Right lung (tissue), 5 donors: ENCODE results near the gene DENND1A. TPM values are rescaled to one million over a fixed set of nuclear protein-coding genes. Genes with fewer than 3 reads are reported as not detected.
"Not testable (repeated sequence)": the region's sequence is repeated elsewhere in the genome, so short reads cannot be mapped to it uniquely, and the experiment has no call there.

Source experiments
- DNase-seq, 2 donors: peaks; one replicate each; pipeline ENCODE4 v3.0.0-alpha.2; 2013
- polyA plus RNA-seq, 5 donors: library from polyadenylated mRNA; unstranded; fragments of 120-200 nt; gene quantifications; one replicate each; pipeline versions ENCODE4 v1.2.1 to v1.2.3, GENCODE V29; 2013; ENCODE audit warnings: inconsistent platforms in 1 of 5, low replicate concordance in 1 of 5; ENCODE audit not compliant: insufficient read length in 5 of 5, insufficient read depth in 1 of 5

Gene DENND1A
- polyA plus RNA-seq, 5 donors = 7.2 to 9.6 (median 8.9) TPM

DNA sequence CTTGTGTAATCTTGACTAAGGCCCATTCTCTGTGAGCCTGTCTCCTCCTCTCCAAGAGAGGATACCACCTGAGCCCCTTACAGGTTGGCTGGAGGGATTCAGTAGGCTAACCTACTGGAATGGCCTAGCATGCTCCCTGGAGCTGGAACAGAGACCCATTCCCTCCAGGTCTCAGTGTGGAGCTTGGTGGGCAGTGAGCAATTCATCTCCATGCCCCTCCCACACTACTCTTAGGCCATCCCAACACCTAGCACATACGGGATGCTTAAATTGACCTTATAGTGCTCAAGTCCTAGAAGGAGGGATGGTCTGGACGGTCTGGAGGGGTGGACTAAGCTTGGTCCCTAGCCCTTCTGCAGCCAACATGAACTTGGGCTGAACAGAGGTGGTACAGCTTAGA, 498.3 kb downstream of the DENND1A start:
- no peak for DNase-seq

- DNase-seq = not testable (repeated sequence)
Observed at GRCh38 chr9:123428450-123428849, 501.5 kb downstream of the DENND1A start.

GRCh38 chr9:123426406-123426805, 503.5 kb downstream of the DENND1A start:
- DNase-seq = no peak

DNA sequence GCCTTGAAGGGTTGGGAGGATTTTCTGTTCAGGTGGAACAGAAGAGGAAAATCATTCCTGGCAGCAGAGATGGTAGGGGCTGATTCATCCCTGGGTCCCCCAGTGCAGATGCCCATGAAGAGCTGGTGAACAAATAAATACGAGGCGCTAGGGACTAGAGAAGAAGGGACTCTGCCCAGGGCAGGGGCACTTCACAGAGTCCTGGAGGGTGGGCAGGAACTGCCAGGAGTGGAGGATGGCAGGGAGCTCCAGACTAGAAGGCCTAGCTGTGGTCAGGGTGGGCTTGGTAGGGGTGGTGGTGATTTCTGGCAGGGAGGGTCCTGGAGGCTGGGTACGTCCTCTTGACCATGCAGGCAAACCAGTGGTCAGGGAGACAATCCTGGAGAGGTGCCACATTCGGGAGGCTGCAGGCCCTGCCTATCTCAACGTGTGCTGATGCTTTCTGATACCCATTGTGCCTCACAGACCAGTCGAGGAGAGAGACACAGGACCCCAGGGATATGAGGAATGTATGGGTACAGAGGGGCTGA, 504.0 kb downstream of the DENND1A start:
- DNase-seq = no peak

DNA sequence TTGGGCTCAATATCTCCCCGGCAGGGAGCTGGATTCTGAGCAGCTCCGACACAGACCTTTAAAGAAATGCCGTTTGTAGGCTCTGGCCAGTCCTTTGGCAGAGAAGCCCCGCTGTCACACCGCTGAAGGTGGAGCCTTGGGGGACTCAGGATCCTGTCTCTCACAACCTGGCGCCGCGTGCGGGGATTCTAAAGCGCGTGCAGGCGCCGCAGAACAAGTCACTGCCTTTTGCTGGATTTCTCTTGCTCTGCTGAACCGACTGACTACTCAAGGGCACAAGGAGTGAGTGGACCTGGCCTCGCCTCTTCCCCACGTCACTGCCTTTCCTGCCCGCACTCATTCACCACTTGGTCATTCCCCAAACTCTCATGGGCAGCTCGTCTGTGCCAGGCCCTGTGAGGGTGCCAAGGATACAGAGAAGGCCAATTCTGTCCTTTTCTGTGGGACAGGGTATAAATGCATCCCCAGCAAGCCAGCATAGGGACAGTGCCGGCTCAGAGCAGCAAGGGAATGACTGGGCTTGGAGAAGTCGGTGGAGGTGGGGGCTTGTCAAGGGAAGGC, 504.6 kb downstream of the DENND1A start:
- DNase-seq = no peak

DNA sequence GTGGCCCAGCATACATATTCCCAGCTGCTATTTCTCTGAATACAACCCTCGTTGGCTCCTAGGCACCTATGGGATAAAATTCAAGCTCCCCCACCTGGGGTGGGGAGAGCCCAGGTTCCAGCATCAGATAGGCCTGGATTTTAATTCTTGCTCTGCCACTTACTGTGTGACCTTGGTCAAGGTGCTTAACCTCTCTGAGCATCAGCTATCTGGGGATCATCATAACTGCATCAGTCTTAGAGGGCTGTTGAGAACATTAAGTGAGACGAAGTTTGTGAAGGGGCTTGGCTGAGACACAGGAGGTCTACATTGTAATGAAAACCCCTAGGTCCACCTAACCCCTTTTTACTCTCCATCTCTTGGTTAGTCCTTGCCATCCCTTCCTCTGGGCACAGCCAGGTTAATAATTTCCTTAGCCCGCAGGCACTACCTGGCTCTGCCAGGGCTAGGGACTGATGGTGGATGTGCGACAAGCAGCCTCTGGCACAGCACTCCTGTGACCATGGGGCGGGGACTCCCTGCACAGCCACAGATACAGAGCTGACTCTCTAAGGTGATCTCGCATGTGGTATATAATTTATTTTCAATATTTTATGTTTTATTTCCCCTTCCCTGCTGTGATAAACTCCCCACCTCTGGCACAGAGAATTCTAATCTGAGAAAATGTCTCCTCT, 505.2 kb downstream of the DENND1A start:
- no peak for DNase-seq

DNA sequence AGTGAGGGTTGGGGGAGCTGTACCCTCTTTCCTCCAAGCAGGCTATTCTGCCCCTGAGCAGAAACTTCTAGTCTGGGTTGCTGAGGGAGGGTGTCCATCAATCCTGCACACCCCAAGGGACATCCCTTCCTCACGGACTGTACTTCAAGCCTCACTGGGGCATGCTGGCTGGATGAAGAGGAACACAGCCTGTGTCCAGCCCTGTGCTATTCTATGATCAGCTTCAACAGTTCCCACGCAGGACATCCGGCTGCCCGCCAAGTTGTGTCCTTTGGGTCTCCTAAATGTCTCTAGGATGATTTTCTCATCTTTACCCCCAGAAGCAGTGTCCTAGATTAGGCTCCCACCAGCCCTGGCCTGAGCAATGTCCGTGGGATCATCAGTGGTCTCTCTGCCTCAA, 505.8 kb downstream of the DENND1A start:
- no peak for DNase-seq

GRCh38 chr9:123423311-123423640, 506.6 kb downstream of the DENND1A start:
- DNase-seq = no peak

- peak in 1 of 2 donors; percentile 31 for DNase-seq
Observed at GRCh38 chr9:123422635-123423310, 507.2 kb downstream of the DENND1A start.

DNA sequence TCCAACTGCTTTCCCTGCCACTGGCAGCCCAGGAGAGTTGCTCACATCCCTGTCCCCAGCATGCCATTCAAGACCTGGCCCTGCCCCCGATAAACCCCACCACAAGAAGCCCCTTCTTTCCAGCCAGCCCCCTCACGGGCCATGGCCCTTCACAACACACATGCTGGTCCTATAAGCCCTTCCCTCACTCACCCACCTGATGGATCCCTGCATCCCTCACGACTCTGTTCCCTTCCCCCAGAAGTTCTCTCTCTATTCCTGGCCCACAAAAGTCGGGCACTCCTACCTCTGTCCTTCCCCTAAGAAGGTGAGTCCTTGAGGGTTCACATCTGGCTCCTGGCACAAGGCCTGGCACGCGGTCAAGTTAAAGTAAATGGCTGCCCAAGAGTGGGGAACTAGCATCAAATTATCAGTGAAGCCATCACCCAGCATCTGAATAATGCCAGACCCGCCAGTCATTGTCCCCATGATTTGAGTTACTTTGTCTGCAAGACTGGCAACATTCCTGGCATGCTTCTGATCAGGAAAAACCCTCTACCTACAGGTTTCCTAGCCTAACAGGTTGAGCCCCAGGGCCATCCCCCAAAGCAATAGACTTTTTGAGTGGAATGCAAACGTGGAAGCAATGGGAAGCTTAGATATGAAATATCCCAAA, 508.0 kb downstream of the DENND1A start:
- no peak for DNase-seq

- no peak for DNase-seq
Observed at GRCh38 chr9:123421186-123421585, 508.7 kb downstream of the DENND1A start.

GRCh38 chr9:123420592-123421111, 509.3 kb downstream of the DENND1A start:
- no peak for DNase-seq

DNA sequence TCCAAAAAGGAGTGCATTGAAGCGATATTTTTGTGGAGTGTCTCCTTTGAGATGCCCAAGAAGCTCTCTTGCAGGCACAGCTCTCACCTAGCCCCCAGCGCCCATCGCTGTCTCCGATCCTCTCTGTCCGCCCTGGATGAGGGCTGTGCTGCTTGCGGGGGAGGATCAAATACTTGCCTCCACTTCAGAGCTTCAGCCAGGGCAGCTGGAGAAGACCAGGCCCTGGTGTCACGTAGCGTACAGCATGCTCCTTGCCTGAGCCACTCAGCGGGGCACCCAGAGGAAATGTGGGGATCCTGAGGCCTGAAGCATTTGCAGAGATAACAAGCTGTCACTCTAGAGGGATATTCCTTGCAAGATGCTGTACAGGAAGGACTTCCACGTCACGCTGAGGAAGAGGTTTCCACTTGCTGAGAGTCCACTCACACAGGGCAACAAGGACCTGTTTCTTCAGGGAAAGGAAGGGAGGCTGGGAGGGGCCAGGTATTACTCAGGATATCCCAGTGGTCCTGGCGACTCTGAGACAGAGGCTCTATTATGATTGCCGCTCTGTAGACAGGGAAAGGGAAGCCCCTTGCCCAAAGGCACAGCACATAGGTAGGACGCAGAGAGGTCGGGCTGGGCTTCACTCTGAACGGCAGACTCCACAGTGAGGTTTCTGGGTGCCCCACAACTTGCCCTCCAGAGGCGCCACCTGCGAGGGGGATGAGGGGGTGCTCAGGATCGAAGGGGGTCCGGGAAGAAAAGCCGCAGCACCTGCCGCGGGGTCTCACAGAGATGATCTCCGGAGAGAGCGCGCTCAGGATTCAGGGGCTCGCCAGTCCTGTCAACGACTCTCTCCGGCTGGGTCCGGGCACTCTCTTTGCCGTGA, 510.0 kb downstream of the DENND1A start:
- no peak for DNase-seq

DNA sequence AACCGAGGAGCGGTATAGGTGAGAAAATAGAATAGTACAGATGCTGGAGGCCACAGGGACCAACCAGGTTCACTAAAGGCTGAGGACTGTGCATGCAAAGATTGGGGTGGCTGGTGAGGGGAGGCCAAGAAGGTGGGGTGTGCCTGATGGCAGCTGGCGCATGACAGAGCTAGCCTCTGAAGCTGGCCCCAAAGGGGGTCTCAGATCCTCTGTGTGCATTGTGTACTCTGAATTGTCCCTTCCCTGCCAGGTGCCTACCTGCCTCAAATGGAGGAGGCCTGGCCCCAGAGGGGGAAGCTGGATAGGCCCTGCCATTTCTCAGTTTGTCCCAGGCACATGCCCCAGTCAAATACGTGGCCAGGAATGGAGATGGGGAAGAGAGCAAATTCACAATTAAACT, 510.8 kb downstream of the DENND1A start:
- DNase-seq = no peak

DNA sequence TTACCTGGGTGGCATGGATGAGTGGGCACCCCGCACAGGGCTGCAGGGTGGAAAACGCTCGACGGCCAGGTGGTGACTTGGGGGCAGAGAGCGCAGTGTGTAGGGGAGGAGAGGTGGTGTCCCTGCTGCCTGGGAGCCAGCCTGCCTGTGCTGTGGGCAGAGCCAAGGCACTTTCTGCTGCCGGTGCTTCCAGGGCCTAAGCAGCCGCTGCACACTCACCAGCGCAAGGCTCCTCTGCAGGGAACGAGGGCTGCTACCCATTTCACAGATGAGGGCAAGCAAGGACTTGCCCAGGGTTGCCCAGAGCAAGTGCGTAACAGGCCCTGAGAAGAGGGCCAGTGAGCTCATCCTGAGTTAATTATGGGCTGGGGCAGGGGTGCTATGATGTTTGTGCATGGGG, 511.4 kb downstream of the DENND1A start:
- no peak for DNase-seq

DNA sequence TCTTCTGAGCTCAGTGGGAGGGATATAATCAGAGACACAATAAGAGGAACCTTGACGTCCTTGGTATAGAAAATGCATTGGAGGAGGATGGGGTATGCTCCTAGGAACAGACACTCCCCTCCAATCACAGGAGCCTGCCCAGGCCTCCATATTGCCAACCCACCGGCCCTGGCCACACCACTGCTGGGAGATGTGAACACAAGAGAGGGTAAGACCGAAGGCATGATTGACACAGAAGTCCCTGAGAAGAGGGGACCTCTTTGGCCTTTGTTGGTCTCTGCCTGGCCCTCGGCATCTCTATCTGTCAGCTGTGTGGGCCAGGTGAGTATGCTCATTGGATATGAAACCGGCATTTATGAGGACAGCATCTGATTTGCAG, 511.9 kb downstream of the DENND1A start:
- no peak for DNase-seq

DNA sequence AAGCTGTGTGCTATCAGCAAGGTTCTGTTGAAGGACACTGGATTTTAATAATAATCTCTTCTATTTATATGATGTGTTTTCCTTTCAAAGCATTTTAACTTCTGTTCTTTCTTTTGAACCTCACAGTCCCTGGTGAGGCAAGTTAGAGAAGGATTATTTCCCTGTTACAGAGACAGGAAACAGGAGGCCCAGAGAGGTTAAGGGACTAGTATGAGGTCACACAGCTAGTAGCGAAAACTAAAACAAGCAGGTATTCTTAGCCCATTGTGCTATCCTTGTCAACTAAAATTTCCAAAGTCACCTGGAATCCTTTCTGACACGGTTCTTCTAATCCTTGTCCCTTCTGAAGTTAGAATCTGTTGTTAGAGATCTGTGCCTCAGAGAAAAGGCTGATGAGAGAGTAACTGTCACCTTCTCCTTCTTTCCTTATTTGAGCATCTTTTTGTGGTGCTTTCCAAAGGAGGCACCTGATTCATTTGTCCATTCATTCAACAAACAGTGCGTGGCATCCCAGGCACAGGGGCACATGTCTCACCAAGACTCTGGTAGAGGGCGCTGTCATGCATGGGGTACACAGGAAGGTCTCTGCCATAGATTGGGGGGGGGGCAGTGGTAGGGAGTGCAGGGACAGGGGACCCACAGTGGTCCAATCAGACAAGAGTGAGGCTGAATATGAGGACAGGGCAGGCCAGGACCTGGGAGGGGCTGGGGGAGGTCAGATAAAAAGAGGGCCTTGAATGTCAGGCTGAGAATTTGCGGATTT, 512.5 kb downstream of the DENND1A start:
- DNase-seq = no peak

DNA sequence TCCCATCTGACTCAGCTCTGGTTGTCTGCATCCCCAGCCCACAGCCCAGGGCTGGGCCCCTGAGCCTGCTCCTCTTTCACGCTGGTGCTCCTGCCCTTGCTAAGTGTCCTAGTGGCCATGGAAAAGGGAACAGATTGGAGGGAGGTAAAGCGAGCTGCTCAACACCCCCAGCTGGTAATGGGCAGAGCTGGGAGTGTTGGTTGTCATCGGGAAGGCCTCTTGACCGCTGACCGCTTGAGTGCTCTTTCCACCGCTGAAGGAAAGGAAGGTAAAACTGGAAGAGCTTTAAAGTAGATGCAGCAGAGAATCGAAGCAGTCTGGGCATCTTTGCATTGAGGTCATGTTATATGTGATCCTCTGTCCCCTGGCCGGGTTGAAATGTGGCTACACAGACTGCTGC, 513.8 kb downstream of the DENND1A start:
- no peak for DNase-seq

DNA sequence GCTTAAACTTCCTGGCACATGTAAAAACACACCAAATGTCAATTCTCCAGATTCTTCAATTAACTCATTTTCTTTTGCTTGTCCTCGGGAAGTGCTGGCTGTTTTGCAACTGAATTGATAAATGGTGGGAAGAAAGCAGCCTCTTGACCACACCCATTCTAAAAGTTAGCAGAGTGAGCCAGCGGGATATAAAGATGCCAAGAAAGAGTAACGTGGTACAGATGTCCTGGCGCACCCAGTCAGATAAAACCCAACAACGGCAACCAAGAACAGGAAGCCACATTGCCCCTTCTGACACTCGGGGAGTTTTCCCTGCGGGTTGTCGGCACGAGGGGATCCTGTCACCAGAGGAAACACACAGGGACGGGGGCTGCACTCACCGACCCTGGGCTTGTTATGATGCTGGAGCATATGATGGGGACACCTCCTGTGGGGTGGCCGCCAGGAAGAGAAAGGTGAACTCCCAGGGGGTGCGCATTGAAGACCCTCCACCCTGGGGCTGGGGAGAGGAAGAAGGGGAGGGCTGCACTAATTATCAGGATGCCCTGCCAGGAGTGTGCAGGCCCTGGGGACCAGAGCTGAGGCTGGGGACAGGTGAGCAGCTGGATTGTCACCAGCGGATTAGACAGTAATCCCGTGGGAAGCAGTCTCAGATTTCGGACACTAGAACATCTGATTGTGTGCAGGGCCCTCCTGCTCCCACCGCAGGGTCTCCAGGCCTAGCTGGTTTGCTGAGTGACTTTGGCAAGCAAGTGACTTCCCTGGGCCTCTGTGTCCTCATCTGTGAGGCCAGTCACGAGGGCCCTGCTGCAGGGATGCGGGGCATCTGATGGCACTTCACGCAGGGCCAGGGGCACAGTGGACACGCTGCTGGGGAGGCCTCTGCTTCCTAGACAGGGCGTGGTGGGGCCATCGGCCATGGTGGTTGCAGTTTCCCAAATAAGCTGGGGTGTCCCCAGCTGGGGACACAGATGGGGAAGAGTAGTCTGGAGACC, 514.7 kb downstream of the DENND1A start:
- DNase-seq = no peak
